Peyer's patch (tissue), 4 donors: ENCODE measurements around the gene ROBO2. TPM values are rescaled to one million over a fixed set of nuclear protein-coding genes. Genes with fewer than 3 reads are reported as not detected.

Experiments used
- DNase-seq, 3 donors: peaks; one replicate each; pipeline ENCODE4 v3.0.0-alpha.2; 2017 to 2019
- H3K27ac ChIP-seq, 4 donors: fragments of 200-600 bp; sonication (generic); one replicate each; pipeline ENCODE4 v1.5.1; 2016 to 2019
- H3K27me3 ChIP-seq, 2 donors: fragments of 200-600 bp; sonication (generic); one replicate each; pipeline ENCODE4 v1.5.1; 2019
- H3K36me3 ChIP-seq, 3 donors: fragments of 200-600 bp; sonication (generic); one replicate each; pipeline ENCODE4 v1.5.1; 2016 to 2019
- H3K4me1 ChIP-seq, 4 donors: fragments of 200-600 bp; sonication (generic); one replicate each; pipeline ENCODE4 v1.5.1; 2016 to 2019
- H3K4me3 ChIP-seq, 4 donors: fragments of 200-600 bp; sonication (generic); 1 replicate in 3 of 4; 2 replicates in 1 of 4; pipeline ENCODE4 v1.5.1; 2016 to 2019; ENCODE audit warnings: mild to moderate bottlenecking in 1 of 4
- H3K9me3 ChIP-seq, 4 donors: fragments of 200-600 bp; sonication (generic); one replicate each; pipeline ENCODE4 v1.5.1; 2016 to 2019; ENCODE audit warnings: mild to moderate bottlenecking in 1 of 4
- POLR2A ChIP-seq, 2 donors: fragments of 450-650 bp; IDR thresholded peaks; one replicate each; pipeline ENCODE4 v1.5.1; 2017; ENCODE audit warnings: antibody characterized with exemption in 2 of 2, mild to moderate bottlenecking in 2 of 2, moderate library complexity in 2 of 2
- total RNA-seq, 4 donors: library from RNA; depleted of rRNA; stranded (reverse); fragments of >200 nt; gene quantifications; one replicate each; pipeline ENCODE4 v1.1.0, GENCODE V29; 2016
- TF ChIP-seq, protein P1 (sequence below), 6 experiments: fragments of 450-650 bp in 4 of 6; fragments of 200-600 bp in 2 of 6; sonication (generic) in 1 of 6; IDR thresholded peaks; one replicate each; pipeline ENCODE4 v1.5.1; 2017 to 2019; ENCODE audit warnings: antibody characterized with exemption in 6 of 6, mild to moderate bottlenecking in 3 of 6, moderate library complexity in 1 of 6

Gene ROBO2
- total RNA-seq, 4 donors from 2014 or later: 1.1 to 5.4 (median 3.4) TPM

DNA sequence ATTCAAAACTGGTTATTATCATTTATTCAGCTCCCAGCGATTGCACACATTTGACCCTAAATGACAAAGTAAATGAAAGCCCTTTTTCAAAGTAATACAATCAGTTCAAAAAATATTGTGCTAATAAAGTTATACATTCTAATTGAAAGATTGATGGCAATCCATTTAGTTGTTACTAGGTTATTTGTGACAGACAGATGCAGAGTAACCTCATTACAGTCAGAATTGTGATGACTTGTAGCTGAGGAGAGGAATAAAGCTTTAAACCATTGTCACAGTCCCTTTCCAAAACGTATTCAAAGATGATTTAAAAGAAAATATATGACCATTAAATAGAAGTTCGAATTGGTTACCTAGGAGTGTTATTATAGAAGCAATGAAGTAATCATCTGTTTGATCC is 86.1 kb downstream of the ROBO2 start:
- Histone ChIP-seq H3K9me3 (no peaks in the 10 kb centered on the region), H3K4me3 (no peak overlapping the region), H3K27me3 (no peaks in the 10 kb centered on the region), H3K4me1 (no peaks in the 10 kb centered on the region), H3K27ac (no peak overlapping the region), H3K36me3 (no peaks in the 10 kb centered on the region)
- no peak for DNase-seq
- no peak for TF ChIP-seq POLR2A (IDR thresholded peaks at IDR 0.05)
- TF ChIP-seq, protein P1, sequence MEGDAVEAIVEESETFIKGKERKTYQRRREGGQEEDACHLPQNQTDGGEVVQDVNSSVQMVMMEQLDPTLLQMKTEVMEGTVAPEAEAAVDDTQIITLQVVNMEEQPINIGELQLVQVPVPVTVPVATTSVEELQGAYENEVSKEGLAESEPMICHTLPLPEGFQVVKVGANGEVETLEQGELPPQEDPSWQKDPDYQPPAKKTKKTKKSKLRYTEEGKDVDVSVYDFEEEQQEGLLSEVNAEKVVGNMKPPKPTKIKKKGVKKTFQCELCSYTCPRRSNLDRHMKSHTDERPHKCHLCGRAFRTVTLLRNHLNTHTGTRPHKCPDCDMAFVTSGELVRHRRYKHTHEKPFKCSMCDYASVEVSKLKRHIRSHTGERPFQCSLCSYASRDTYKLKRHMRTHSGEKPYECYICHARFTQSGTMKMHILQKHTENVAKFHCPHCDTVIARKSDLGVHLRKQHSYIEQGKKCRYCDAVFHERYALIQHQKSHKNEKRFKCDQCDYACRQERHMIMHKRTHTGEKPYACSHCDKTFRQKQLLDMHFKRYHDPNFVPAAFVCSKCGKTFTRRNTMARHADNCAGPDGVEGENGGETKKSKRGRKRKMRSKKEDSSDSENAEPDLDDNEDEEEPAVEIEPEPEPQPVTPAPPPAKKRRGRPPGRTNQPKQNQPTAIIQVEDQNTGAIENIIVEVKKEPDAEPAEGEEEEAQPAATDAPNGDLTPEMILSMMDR (IDR thresholded peaks at IDR 0.05): no peak

DNA sequence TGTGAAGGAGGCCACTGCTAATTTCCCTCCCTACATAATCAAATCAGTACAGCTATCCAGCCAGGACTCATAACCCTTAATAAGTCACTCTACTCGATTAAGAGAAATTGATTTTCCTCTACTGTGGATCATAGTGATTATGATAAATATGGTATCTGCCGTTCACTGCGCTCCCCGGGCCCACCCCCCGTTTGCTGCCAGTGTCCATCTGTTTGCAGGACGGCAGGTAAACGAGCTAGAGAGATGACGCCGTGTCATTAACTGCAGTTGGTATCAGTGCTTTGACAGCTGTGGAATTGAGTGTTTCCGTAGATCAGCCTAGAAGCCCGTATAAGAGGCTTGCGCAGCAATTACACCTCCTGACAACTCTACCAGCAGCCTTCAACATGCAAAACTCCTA is 94.9 kb downstream of the ROBO2 start:
- TF ChIP-seq, protein P1 (IDR thresholded peaks at IDR 0.05): no peak
- no peaks in the 10 kb centered on the region for H3K27me3 ChIP-seq
- H3K36me3 ChIP-seq: no peaks in the 10 kb centered on the region
- H3K9me3 ChIP-seq: no peaks in the 10 kb centered on the region
- no peak overlapping the region for H3K27ac ChIP-seq
- H3K4me1 ChIP-seq: no peaks in the 10 kb centered on the region
- H3K4me3 ChIP-seq: no peak overlapping the region
- no peak for DNase-seq

DNA sequence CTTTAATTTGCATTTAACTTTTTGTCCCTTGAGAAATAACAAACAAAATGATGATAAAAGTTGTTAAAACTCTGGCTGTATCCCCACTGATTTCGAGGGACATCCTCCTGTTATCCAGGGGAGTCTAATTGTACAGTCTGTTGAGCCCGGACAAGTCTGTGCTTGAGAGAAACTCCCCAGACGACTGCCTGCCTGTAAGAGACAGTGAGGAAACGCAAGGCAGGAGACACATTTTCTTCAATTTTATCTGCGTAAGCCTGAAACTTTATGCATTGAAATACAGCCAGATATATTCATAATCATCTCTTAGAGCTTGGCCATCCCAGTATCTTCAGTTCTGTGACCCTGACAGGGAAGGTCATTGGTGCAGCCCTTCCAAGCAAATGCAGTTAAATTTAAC is 97.7 kb downstream of the ROBO2 start:
- DNase-seq: no peak
- H3K36me3 ChIP-seq: no peaks in the 10 kb centered on the region
- TF ChIP-seq POLR2A (IDR thresholded peaks at IDR 0.05): no peak
- TF ChIP-seq, protein P1 (IDR thresholded peaks at IDR 0.05): no peak
- no peaks in the 10 kb centered on the region for H3K4me1 ChIP-seq
- no peak overlapping the region for H3K4me3 ChIP-seq
- H3K27me3 ChIP-seq: no peaks in the 10 kb centered on the region
- no peak overlapping the region for H3K27ac ChIP-seq
- H3K9me3 ChIP-seq: no peaks in the 10 kb centered on the region

DNA sequence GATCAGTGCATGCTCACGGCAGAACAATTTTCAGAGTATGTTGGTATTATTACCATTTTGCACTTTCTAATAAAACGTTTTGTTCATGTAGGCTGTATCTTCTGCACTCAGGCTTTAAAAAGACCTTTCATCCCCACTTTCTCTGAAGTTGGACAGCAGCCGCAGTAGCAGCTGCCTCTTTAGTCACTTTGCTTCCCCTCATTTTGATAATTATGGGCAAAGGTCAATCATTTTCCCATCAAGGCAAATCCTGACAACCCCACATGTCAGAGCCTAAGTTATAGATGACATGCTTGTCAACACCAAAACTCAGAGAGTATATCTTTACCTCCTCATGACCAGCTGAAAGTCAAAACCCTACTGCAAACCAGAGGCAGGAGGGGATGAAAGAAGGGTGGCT is 99.7 kb downstream of the ROBO2 start:
- Histone ChIP-seq H3K4me3 (no peak overlapping the region), H3K36me3 (no peaks in the 10 kb centered on the region), H3K27me3 (no peaks in the 10 kb centered on the region), H3K27ac (no peak overlapping the region), H3K4me1 (no peaks in the 10 kb centered on the region), H3K9me3 (no peaks in the 10 kb centered on the region)
- DNase-seq: no peak
- TF ChIP-seq POLR2A (IDR thresholded peaks at IDR 0.05): no peak
- TF ChIP-seq, protein P1 (IDR thresholded peaks at IDR 0.05): no peak

DNA sequence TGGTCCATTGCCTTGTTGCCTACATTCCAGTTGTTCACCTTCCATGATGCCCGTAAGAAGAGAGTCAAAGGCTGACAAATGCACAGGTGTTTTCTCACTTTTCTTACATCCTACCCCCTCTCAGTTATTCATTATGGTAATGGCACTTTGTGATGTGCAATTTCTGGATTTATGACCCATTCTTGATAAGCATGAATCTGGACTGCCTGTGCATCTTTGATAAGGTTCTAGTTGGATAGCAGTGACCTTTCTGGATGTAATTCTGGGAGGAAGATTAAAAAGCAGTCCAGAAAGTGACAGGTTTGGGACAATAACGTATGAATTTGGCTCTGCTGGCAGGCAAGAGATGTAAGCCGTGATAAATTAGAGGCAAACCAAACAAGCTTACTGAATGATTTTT is 101.5 kb downstream of the ROBO2 start:
- no peak for DNase-seq
- Histone ChIP-seq H3K4me3 (no peak overlapping the region), H3K36me3 (no peaks in the 10 kb centered on the region), H3K27me3 (no peaks in the 10 kb centered on the region), H3K27ac (no peak overlapping the region), H3K9me3 (no peaks in the 10 kb centered on the region), H3K4me1 (no peaks in the 10 kb centered on the region)
- no peak for TF ChIP-seq POLR2A (IDR thresholded peaks at IDR 0.05)
- TF ChIP-seq, protein P1 (IDR thresholded peaks at IDR 0.05): no peak

DNA sequence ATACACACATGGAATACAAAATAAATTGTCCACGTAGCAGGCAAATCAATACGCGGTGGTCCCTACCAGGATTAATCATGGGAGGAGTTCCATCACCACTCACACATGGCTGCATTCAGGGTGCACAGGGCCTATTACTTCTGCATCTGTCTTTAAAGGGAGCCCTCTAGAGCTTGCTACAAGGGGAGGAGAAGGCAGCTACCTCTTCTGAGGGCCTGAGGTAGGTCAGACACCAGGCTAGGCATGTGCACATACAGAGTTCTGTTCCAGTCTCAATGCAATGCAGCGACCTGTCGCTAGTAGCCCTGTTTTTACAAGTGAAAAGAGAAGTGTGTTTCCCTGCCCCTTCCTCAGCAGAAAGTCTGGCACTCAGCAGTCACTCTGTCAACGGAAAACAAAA is 102.7 kb downstream of the ROBO2 start:
- no peaks in the 10 kb centered on the region for H3K9me3 ChIP-seq
- H3K27me3 ChIP-seq: no peaks in the 10 kb centered on the region
- H3K4me3 ChIP-seq: no peak overlapping the region
- H3K36me3 ChIP-seq: no peaks in the 10 kb centered on the region
- H3K4me1 ChIP-seq: peaks cover 0 to 2% (median 0%) of the 10 kb centered on the region in 4 donors
- no peak for TF ChIP-seq POLR2A (IDR thresholded peaks at IDR 0.05)
- TF ChIP-seq, protein P1 (IDR thresholded peaks at IDR 0.05): no peak
- DNase-seq: no peak
- H3K27ac ChIP-seq: no peak overlapping the region
